ENCODE results near the gene NSMCE3.

The NSMCE3 gene

GRCh38 chr15:29309139-29309538 is 39.5 kb upstream of the NSMCE3 start:
- no peak for TF ChIP-seq CTCF (IDR thresholded peaks at IDR 0.05; ENCODE audit: low read depth, low read length)
- TF ChIP-seq EZH2phosphoT487 (IDR thresholded peaks at IDR 0.05; ENCODE audit: low read depth): no peak
- H3K27me3 ChIP-seq (ENCODE audit: low read depth, low read length): no peaks in the 10 kb centered on the region
- H2AFZ ChIP-seq (ENCODE audit: low read depth, low read length): no peak overlapping the region
- no peaks in the 10 kb centered on the region for H3K9me3 ChIP-seq (ENCODE audit: insufficient read depth, low read length)
- no peaks in the 10 kb centered on the region for H4K20me1 ChIP-seq (ENCODE audit: insufficient read depth, low read length)
- H3K4me2 ChIP-seq (ENCODE audit: low read length): no peak overlapping the region
- no peak overlapping the region for H3K9ac ChIP-seq (ENCODE audit: low read length)
- no peaks in the 10 kb centered on the region for H3K79me2 ChIP-seq (ENCODE audit: low read length)
- peaks cover 4% of the 10 kb centered on the region for H3K36me3 ChIP-seq (replicated peaks; ENCODE audit: low read depth, low read length)
- no peak overlapping the region for H3K27ac ChIP-seq (ENCODE audit: low read length)
- no peak overlapping the region for H3K4me3 ChIP-seq (ENCODE audit: low read length)
- peaks cover 26% of the 10 kb centered on the region for H3K4me1 ChIP-seq (ENCODE audit: low read length)

- Histone ChIP-seq H3K9ac (ENCODE audit: low read length) (no peak overlapping the region), H3K4me3 (ENCODE audit: low read length) (no peak overlapping the region), H3K36me3 (replicated peaks; ENCODE audit: low read depth, low read length) (peaks cover 4% of the 10 kb centered on the region), H3K27ac (ENCODE audit: low read length) (no peak overlapping the region), H3K9me3 (ENCODE audit: insufficient read depth, low read length) (no peaks in the 10 kb centered on the region), H2AFZ (ENCODE audit: low read depth, low read length) (no peak overlapping the region), H3K4me2 (ENCODE audit: low read length) (no peak overlapping the region), H3K79me2 (ENCODE audit: low read length) (no peaks in the 10 kb centered on the region), H3K4me1 (ENCODE audit: low read length) (peaks cover 26% of the 10 kb centered on the region), H4K20me1 (ENCODE audit: insufficient read depth, low read length) (no peaks in the 10 kb centered on the region), H3K27me3 (ENCODE audit: low read depth, low read length) (no peaks in the 10 kb centered on the region)
- TF ChIP-seq EZH2phosphoT487 (IDR thresholded peaks at IDR 0.05; ENCODE audit: low read depth) (no peak), CTCF (IDR thresholded peaks at IDR 0.05; ENCODE audit: low read depth, low read length) (no peak)
Observed at GRCh38 chr15:29308299-29308698, 38.7 kb upstream of the NSMCE3 start.

GRCh38 chr15:29305556-29305955 is 35.9 kb upstream of the NSMCE3 start:
- Histone ChIP-seq H3K4me2 (ENCODE audit: low read length) (no peak overlapping the region), H3K4me3 (ENCODE audit: low read length) (no peak overlapping the region), H3K9me3 (ENCODE audit: insufficient read depth, low read length) (no peaks in the 10 kb centered on the region), H3K4me1 (ENCODE audit: low read length) (peaks cover 9% of the 10 kb centered on the region), H3K9ac (ENCODE audit: low read length) (no peak overlapping the region), H2AFZ (ENCODE audit: low read depth, low read length) (no peak overlapping the region), H3K27ac (ENCODE audit: low read length) (no peak overlapping the region), H3K79me2 (ENCODE audit: low read length) (no peaks in the 10 kb centered on the region), H3K36me3 (replicated peaks; ENCODE audit: low read depth, low read length) (no peaks in the 10 kb centered on the region), H4K20me1 (ENCODE audit: insufficient read depth, low read length) (no peaks in the 10 kb centered on the region), H3K27me3 (ENCODE audit: low read depth, low read length) (no peaks in the 10 kb centered on the region)
- TF ChIP-seq EZH2phosphoT487 (IDR thresholded peaks at IDR 0.05; ENCODE audit: low read depth): no peak
- TF ChIP-seq CTCF (IDR thresholded peaks at IDR 0.05; ENCODE audit: low read depth, low read length): no peak

- H3K27me3 ChIP-seq (ENCODE audit: low read depth, low read length): no peaks in the 10 kb centered on the region
- H3K4me2 ChIP-seq (ENCODE audit: low read length): no peak overlapping the region
- H3K36me3 ChIP-seq (replicated peaks; ENCODE audit: low read depth, low read length): no peaks in the 10 kb centered on the region
- H4K20me1 ChIP-seq (ENCODE audit: insufficient read depth, low read length): no peaks in the 10 kb centered on the region
- H3K4me3 ChIP-seq (ENCODE audit: low read length): no peak overlapping the region
- TF ChIP-seq CTCF (IDR thresholded peaks at IDR 0.05; ENCODE audit: low read depth, low read length) (no peak), EZH2phosphoT487 (IDR thresholded peaks at IDR 0.05; ENCODE audit: low read depth) (no peak)
- H2AFZ ChIP-seq (ENCODE audit: low read depth, low read length): no peak overlapping the region
- H3K9ac ChIP-seq (ENCODE audit: low read length): no peak overlapping the region
- no peak overlapping the region for H3K27ac ChIP-seq (ENCODE audit: low read length)
- no peaks in the 10 kb centered on the region for H3K79me2 ChIP-seq (ENCODE audit: low read length)
- H3K4me1 ChIP-seq (ENCODE audit: low read length): no peaks in the 10 kb centered on the region
- no peaks in the 10 kb centered on the region for H3K9me3 ChIP-seq (ENCODE audit: insufficient read depth, low read length)
Observed at GRCh38 chr15:29302871-29303270, 33.2 kb upstream of the NSMCE3 start.
